Peyer's patch (tissue), 4 donors: ENCODE results near the gene SOX8.
"Not testable (repeated sequence)": the region's sequence is repeated elsewhere in the genome, so short reads cannot be mapped to it uniquely, and the experiment has no call there.

Source experiments
- POLR2A ChIP-seq, 2 donors: fragments of 450-650 bp; IDR thresholded peaks; one replicate each; pipeline ENCODE4 v1.5.1; 2017; ENCODE audit warnings: antibody characterized with exemption in 2 of 2, mild to moderate bottlenecking in 2 of 2, moderate library complexity in 2 of 2
- TF ChIP-seq, protein P1 (sequence below), 6 experiments: fragments of 450-650 bp in 4 of 6; fragments of 200-600 bp in 2 of 6; sonication (generic) in 1 of 6; IDR thresholded peaks; one replicate each; pipeline ENCODE4 v1.5.1; 2017 to 2019; ENCODE audit warnings: antibody characterized with exemption in 6 of 6, mild to moderate bottlenecking in 3 of 6, moderate library complexity in 1 of 6

DNA sequence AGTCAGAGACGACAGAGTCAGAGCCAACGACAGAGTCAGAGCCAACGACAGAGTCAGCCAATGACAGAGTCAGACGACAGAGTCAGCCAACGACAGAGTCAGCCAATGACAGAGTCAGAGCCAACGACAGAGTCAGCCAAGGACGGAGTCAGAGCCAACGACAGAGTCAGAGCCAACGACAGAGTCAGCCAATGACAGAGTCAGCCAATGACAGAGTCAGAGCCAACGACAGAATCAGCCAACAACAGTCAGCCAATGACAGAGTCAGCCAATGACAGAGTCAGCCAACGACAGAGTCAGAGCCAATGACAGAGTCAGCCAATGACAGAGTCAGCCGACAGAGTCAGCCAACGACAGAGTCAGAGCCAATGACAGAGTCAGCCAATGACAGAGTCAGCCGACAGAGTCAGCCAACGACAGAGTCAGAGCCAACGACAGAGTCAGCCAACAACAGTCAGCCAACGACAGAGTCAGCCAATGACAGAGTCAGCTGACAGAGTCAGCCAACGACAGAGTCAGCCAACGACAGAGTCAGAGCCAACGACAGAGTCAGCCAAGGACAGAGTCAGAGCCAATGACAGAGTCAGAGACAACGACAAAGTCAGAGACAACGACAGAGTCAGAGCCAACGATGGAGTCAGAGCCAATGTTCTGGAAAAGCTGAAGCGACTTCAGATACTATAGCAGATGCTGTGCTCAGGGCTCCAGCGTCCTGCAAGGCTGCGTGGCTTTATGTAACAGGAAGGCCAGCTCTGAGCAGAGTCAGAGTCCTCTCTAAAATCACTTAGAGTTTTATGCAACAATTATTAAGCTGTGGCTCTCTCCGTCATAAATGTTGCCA, 30.6 kb upstream of the SOX8 start:
- TF ChIP-seq, protein P1, sequence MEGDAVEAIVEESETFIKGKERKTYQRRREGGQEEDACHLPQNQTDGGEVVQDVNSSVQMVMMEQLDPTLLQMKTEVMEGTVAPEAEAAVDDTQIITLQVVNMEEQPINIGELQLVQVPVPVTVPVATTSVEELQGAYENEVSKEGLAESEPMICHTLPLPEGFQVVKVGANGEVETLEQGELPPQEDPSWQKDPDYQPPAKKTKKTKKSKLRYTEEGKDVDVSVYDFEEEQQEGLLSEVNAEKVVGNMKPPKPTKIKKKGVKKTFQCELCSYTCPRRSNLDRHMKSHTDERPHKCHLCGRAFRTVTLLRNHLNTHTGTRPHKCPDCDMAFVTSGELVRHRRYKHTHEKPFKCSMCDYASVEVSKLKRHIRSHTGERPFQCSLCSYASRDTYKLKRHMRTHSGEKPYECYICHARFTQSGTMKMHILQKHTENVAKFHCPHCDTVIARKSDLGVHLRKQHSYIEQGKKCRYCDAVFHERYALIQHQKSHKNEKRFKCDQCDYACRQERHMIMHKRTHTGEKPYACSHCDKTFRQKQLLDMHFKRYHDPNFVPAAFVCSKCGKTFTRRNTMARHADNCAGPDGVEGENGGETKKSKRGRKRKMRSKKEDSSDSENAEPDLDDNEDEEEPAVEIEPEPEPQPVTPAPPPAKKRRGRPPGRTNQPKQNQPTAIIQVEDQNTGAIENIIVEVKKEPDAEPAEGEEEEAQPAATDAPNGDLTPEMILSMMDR (IDR thresholded peaks at IDR 0.05), result not testable (repeated sequence)
- TF ChIP-seq POLR2A (IDR thresholded peaks at IDR 0.05), result not testable (repeated sequence)
